Neural cell (in vitro differentiated cells): ENCODE results near the gene OSBPL8.

Experiments
- CTCF ChIP-seq: fragments of 450-650 bp; IDR thresholded peaks from 2 replicates; pipeline ENCODE4 v1.5.1; 2014; ENCODE audit warnings: antibody characterized with exemption, mild to moderate bottlenecking, moderate library complexity; ENCODE audit not compliant: poor library complexity, severe bottlenecking
- EZH2 ChIP-seq: fragments of 200-600, 300-800 bp; shearing (Covaris generic), sonication (generic); IDR thresholded peaks from 2 replicates; pipeline ENCODE4 v1.6.1; 2014; ENCODE audit warnings: antibody characterized with exemption, low read length, borderline replicate concordance, mild to moderate bottlenecking; ENCODE audit not compliant: insufficient read depth, poor library complexity, severe bottlenecking
- POLR2AphosphoS5 ChIP-seq: IDR thresholded peaks from 2 replicates; pipeline ENCODE4 v1.6.1; 2012
- RAD21 ChIP-seq: fragments of 450-650 bp; conservative IDR thresholded peaks from 2 replicates; pipeline ENCODE4 v1.6.1; 2014; ENCODE audit warnings: antibody characterized with exemption, mild to moderate bottlenecking, moderate library complexity
- REST ChIP-seq: IDR thresholded peaks from 2 replicates; pipeline ENCODE4 v1.6.1; 2012; ENCODE audit warnings: borderline replicate concordance
- SMC3 ChIP-seq: fragments of 450-650 bp; conservative IDR thresholded peaks from 2 replicates; pipeline ENCODE4 v1.6.1; 2014; ENCODE audit warnings: antibody characterized with exemption, mild to moderate bottlenecking, moderate library complexity; ENCODE audit not compliant: poor library complexity
- TAF1 ChIP-seq: IDR thresholded peaks from 2 replicates; pipeline ENCODE4 v1.6.1; 2012; ENCODE audit warnings: low read depth

- TF ChIP-seq CTCF (no peak), RAD21 (no peak), EZH2 (no peak), SMC3 (no peak), REST (no peak), TAF1 (no peak), POLR2AphosphoS5 (no peak)
Measured at GRCh38 chr12:76303365-76303764, 256.2 kb downstream of the OSBPL8 start.
